H1 (cell line): ENCODE measurements around the gene CANX. TPM values are rescaled to one million over a fixed set of nuclear protein-coding genes. Genes with fewer than 3 reads are reported as not detected.

Experiments
- RAD21 ChIP-seq, 2 experiments: IDR thresholded peaks in 1 of 2; conservative IDR thresholded peaks in 1 of 2; 2 replicates each; pipeline ENCODE4 v1.6.1; 2011; ENCODE audit warnings: low read depth in 2 of 2, low read length in 2 of 2, improper control_type of control experiment in 1 of 2, inconsistent platforms in 1 of 2, mild to moderate bottlenecking in 1 of 2, moderate library complexity in 1 of 2
- RXRA ChIP-seq: IDR thresholded peaks from 2 replicates; pipeline ENCODE4 v1.6.1; 2011; ENCODE audit warnings: low read depth, mild to moderate bottlenecking, low read length, moderate library complexity; ENCODE audit not compliant: insufficient read depth
- polyA plus RNA-seq, 7 experiments: library from polyadenylated mRNA; depleted of rRNA in 3 of 7; stranded (reverse) in 5 of 7; unstranded in 2 of 7; fragments of >200 nt in 5 of 7; fragments of 200-250 nt in 2 of 7; gene quantifications; 1 replicate in 5 of 7; 2 replicates in 1 of 7; 4 replicates in 1 of 7; pipeline versions ENCODE4 v1.2.1 to v1.2.3, GENCODE V29; 2011 to 2013; ENCODE audit warnings: missing spikeins in 2 of 7, mixed read lengths in 2 of 7
- total RNA-seq: library from RNA; stranded (reverse); fragmentation: NEBNext Ultra II Directional; extraction: Animal tissue kit (Norgen Biotek cat#: 25700); gene quantifications from 2 replicates; pipeline ENCODE4 v1.2.1, GENCODE V29; 2021

CANX gene
- total and polyA plus RNA-seq, 2 of the 8 experiments (the other 6 are each of a cell fraction or from before 2014, with no cell fraction given) = 136 to 691 TPM

GRCh38 chr5:179732918-179733771 lies 34.4 kb downstream of the CANX start (continued):
- TF ChIP-seq RAD21 (IDR thresholded peaks at IDR 0.05 in 1 of 2, conservative IDR thresholded peaks at IDR 0.05 in 1 of 2; ENCODE audit: low read depth in 2 of 2, low read length in 2 of 2) = no peak
- TF ChIP-seq RXRA = no peak
